ENCODE results near the gene PKIG.

PKIG gene

DNA sequence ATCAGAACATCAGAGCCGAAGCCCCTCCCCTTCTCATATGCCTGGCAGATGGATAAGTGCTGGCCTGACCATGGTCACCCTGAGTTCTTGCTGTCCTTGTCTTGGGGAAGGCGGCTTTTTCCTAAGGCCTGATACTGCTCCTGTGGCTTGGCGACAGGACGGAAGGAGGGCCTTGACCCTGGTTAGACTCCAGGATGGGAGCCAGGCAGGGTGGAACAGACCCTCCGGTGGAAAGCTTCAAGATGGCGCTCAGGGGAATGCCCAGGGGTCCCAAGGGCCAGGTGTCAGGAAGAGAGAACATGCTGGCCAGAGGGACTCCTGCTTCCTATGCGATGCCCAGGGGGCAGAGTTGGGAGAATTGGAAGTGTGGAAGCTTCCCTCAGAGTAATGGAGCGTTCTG lies 39.6 kb downstream of the PKIG start:
- DNase-seq = no peak

DNA sequence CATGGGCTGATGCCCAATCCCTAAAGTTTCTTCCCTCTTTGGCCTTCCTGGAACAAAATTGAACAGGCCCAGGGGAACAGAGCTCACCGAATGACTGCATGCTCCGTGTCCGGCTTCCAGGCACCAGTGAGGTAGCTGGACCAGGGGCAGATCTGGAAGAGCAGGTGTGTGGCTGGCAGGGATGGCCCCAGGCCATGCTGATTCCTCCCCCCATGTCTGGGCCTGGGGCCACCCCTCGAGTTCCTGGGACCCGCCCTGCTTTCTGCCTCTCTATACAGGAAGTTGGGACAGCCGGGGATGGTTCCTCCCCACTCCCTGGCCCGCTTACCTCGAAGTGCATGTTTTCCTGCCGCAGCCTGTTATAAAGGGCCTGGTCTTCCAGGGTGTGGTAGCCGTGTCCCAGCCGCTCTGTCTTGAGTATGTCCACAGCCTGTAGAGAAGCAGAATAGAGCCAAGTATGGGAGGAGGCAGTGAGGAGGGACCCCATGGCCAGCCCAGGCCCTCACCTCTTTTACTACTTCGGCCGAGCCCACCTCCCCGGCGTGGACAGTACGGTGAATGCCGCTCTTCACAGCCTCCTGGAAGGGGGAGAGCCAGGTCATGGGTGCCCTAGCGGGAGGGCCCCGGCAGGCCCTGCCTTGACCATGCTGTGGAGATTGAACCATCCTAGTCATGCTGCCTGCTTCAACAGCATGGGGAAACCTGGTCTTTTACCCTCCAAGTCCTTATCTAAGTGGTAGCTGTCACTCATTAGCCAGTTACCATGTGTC lies 40.3 kb downstream of the PKIG start:
- no peak for DNase-seq

- no peak for DNase-seq
Observed at GRCh38 chr20:44624152-44624551, 41.8 kb downstream of the PKIG start.

GRCh38 chr20:44624743-44625271 lies 42.4 kb downstream of the PKIG start:
- DNase-seq = no peak

GRCh38 chr20:44625361-44625760 lies 43.0 kb downstream of the PKIG start:
- no peak for DNase-seq

DNA sequence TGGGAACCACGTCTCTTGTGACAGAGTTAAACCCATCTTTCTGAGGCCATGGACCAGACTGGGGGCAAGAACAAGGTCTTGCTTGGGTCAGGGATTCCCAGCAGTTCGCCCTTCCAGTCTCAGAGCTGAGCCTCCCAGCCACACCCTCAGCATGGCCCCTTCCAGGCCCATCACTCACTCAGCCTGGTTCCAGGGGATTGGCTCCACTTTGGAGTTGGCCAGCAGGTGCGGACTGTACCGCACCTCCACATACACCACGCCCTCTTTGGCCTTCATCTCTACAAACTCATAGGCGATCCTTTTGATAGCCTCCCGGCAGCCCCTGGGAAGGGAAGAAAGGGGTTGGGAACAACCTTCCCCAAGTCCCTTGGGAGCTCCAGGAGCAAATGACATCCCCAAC lies 43.9 kb downstream of the PKIG start:
- no peak for DNase-seq

DNA sequence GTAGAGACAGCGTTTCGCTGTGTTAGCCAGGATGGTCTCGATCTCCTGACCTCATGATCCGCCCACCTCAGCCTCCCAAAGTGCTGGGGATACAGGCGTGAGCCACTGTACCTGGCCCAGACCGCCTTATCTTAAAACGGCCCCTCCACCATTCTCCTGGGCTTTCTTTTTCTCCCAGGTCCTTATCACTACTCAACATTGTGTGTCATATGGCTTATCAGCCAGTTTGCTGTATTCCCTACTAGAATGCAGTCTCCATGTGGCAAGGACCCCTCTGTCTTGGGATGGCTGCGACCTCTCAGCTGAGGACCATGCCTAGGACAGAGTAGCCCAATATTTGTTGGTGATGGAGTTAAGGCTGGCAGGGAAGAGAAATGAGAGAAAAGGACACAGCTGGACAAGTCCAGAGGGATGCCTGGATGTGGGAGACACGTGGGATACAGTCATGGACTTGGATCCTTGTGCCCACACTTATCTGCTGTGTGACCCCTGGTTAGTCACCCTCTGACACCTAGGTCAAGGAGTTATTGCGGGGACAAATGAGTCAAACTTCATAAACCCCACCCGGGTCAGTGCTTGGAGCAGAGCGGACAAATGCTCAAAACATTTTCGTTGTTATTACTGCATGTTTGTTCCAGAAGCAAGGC lies 45.1 kb downstream of the PKIG start:
- DNase-seq = no peak

DNA sequence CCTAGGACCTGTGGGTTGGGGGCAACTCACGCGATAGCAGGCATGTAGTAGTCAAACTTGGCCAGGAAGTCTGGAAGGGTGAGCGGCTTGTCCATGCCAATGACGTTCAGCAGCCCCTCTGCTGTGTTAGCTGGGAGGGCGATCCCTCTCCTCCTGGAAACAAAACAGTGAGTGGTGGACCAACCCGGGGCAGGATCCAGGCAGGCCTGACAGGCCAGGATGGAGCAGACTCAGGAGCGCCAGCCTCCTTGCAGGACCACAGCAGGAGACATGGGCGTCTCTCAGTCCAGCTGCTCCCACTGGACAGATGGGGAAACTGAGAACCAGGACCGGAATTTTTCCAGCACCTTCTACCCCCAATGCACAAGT lies 46.6 kb downstream of the PKIG start:
- no peak for DNase-seq

DNA sequence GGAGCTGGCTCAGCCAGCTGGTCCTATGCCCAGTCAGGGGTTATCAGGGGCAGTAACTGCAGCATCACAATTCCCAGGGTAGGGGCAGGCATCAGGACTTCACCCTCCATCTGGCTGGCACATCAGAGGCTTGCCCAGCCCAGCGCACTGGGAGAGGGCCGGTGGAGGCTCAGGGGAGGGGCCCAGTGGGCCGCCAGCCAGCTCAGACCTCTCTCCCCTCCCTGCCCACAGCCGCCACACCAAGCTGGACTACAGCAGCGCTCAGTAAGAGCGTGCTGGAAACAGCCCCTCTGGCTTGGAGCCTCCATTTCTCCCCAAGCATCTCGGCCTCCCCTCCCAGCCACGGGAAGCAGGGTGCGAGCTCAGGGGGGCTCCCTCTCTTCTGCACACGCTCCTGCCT lies 47.2 kb downstream of the PKIG start:
- no peak for DNase-seq

- no peak for DNase-seq
Observed at GRCh38 chr20:44630297-44630696, 47.9 kb downstream of the PKIG start.

GRCh38 chr20:44632103-44632752 lies 49.8 kb downstream of the PKIG start:
- no peak for DNase-seq

GRCh38 chr20:44633187-44633810 lies 50.9 kb downstream of the PKIG start:
- no peak for DNase-seq

DNA sequence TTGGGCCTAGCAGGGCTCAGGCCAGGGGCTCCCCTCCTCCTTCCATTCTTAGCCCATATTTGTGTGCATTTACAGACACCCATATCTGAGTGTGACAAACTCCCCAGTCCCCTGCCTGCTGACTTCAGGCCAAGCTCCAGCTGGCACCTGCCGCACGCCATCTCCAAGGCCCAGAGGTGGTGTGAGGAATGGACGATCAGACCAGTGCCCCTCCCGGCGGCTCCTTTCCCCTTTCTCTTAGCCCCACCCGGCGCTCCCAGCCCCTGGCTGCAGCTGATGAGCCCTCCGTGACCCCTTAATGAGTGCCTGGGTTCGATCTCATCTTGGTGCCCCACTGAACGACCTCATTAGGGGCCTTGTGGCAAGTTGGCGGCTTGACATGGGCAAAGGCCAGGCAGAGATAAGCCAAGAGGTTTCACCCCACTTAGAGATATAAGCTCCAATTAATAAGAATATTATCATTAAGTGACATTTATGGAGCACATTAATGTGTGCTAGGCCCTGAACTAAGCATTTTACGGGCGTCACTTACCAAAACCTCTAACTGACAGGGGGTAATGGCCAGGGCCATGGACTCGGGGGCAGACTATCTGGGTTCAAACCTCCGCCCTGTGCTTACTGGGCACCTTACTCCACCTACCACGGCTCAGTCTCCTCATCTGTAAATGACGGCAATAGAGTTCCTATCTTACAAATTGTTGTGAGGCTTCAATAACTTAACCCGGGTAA lies 51.7 kb downstream of the PKIG start:
- DNase-seq = no peak

GRCh38 chr20:44635877-44636276 lies 53.5 kb downstream of the PKIG start:
- DNase-seq = no peak

DNA sequence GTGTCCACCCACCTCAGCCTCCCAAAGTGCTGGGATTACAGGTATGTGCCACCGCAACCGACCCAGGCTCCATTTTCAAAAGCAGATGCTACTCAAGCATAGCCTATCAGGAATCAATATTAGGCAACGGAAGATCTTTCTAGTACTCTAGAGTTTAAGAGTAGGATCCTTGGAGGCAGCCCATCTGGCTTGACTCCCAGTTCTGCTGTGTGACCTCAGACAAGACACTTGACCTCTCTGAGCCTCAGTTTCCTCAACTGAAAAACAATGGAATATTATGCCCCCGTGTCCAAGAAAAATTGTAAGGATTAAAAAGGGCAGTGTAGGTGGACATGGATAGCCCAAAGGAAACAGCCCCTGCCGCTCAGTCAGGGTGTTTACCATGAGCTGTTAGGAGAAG lies 54.7 kb downstream of the PKIG start:
- no peak for DNase-seq

- DNase-seq = no peak
Observed at GRCh38 chr20:44637522-44638372, 55.4 kb downstream of the PKIG start.

DNA sequence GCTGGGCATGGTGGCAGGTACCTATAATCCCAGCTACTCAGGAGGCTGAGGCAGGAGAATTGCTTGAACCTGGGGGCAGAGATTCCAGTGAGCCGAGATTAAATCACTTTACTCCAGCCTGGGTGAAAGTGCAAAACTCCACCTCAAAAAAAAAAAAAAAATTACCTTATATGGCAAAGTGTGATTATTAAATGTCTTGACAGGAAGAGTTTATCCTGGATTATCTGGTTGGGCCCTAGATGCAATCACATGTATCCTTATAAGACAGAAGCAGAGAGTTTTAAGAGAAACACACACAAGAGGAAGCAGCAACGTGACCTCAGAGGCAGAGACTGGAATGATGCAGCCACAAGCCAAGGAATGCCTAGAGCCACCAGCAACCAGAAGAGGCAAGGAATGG lies 58.1 kb downstream of the PKIG start:
- DNase-seq = no peak

GRCh38 chr20:44641325-44641724 lies 58.9 kb downstream of the PKIG start:
- peak; percentile 25 to 46 for DNase-seq

- peak; percentile 87 to 96 for DNase-seq
Observed at GRCh38 chr20:44642203-44643153, 60.1 kb downstream of the PKIG start.

DNA sequence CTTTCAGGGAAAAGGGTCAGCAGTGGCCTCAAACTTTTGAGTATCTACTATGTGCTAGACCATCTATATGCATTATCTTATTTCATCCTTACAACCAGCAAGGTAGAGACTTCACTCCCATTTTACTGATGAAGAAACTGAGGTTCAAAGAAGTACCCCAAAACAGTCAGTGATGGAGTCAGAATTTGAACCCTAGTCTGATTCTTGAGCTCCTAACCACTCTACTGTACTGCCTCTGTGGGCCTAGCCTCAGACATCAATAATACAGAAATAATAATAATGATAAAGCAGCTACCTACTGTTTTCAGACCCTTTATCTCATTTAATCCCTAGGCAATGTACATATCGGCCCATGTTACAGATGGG lies 60.8 kb downstream of the PKIG start:
- no peak for DNase-seq

Data from inflammatory macrophage treated with lipopolysaccharide for 1 hour (primary cell).